Neural cell (in vitro differentiated cells): ENCODE data around the gene PTX4. TPM values are rescaled to one million over a fixed set of nuclear protein-coding genes. Genes with fewer than 3 reads are reported as not detected.

Experiments
- H2AFZ ChIP-seq: fragments of 200-600, 300-800 bp; sonication (generic), shearing (Covaris generic); 2 replicates; pipeline ENCODE4 v1.6.0; 2014; ENCODE audit warnings: low read depth, mild to moderate bottlenecking, antibody characterized with exemption, low read length, moderate library complexity
- H3F3A ChIP-seq: fragments of 200-600 bp; shearing (Covaris generic); 2 replicates; pipeline ENCODE4 v1.6.1; 2016; ENCODE audit warnings: mild to moderate bottlenecking, moderate library complexity, mixed read lengths, antibody characterized with exemption, low read length; ENCODE audit not compliant: insufficient read depth, poor library complexity, severe bottlenecking
- H3K27ac ChIP-seq: fragments of 200-600, 300-800 bp; sonication (generic), shearing (Covaris generic); 2 replicates; pipeline ENCODE4 v1.5.1; 2014; ENCODE audit warnings: mild to moderate bottlenecking, low read length, moderate library complexity
- H3K27me3 ChIP-seq: fragments of 300-800, 200-600 bp; sonication (generic), shearing (Covaris generic); 2 replicates; pipeline ENCODE4 v1.6.0; 2014; ENCODE audit warnings: mild to moderate bottlenecking, low read depth, low read length, moderate library complexity; ENCODE audit not compliant: insufficient read depth
- H3K36me3 ChIP-seq: fragments of 300-800, 200-600 bp; sonication (generic), shearing (Covaris generic); 2 replicates; pipeline ENCODE4 v1.5.1; 2014; ENCODE audit warnings: mild to moderate bottlenecking, antibody characterized with exemption, low read length, moderate library complexity; ENCODE audit not compliant: insufficient read depth
- H3K4me2 ChIP-seq: fragments of 300-800, 200-600 bp; sonication (generic), shearing (Covaris generic); 2 replicates; pipeline ENCODE4 v1.6.0; 2014; ENCODE audit warnings: mild to moderate bottlenecking, low read length
- H3K4me3 ChIP-seq: fragments of 300-800, 200-600 bp; sonication (generic), shearing (Covaris generic); 2 replicates; pipeline ENCODE4 v1.5.1; 2014; ENCODE audit warnings: mild to moderate bottlenecking, low read length, moderate library complexity
- H3K79me2 ChIP-seq: fragments of 200-600 bp; shearing (Covaris generic); replicated peaks from 2 replicates; pipeline ENCODE4 v1.6.0; 2014; ENCODE audit warnings: mild to moderate bottlenecking, low read length, moderate library complexity; ENCODE audit not compliant: insufficient read depth
- H3K9ac ChIP-seq: fragments of 300-800, 200-600 bp; sonication (generic), shearing (Covaris generic); 2 replicates; pipeline ENCODE4 v1.6.1; 2016; ENCODE audit warnings: mild to moderate bottlenecking, low read length, mixed read lengths
- H3K9me2 ChIP-seq: fragments of 200-600 bp; shearing (Covaris generic); 2 replicates; pipeline ENCODE4 v1.6.1; 2016; ENCODE audit warnings: mild to moderate bottlenecking, low read length, mixed read lengths; ENCODE audit not compliant: insufficient read depth
- H3K9me3 ChIP-seq: fragments of 200-600, 300-800 bp; sonication (generic), shearing (Covaris generic); 2 replicates; pipeline ENCODE4 v1.6.1; 2016; ENCODE audit warnings: mild to moderate bottlenecking, mixed run types, low read length, moderate library complexity, mixed read lengths
- H4K20me1 ChIP-seq: fragments of 200-600 bp; shearing (Covaris generic); 2 replicates; pipeline ENCODE4 v1.6.1; 2016; ENCODE audit warnings: mild to moderate bottlenecking, mixed run types; ENCODE audit not compliant: insufficient read depth
- CTCF ChIP-seq: fragments of 450-650 bp; IDR thresholded peaks from 2 replicates; pipeline ENCODE4 v1.5.1; 2014; ENCODE audit warnings: antibody characterized with exemption, mild to moderate bottlenecking, moderate library complexity; ENCODE audit not compliant: poor library complexity, severe bottlenecking
- EP300 ChIP-seq: fragments of 450-650 bp; conservative IDR thresholded peaks from 2 replicates; pipeline ENCODE4 v1.6.1; 2014; ENCODE audit warnings: antibody characterized with exemption, mild to moderate bottlenecking, moderate library complexity; ENCODE audit not compliant: poor library complexity, severe bottlenecking
- EZH2 ChIP-seq: fragments of 200-600, 300-800 bp; shearing (Covaris generic), sonication (generic); IDR thresholded peaks from 2 replicates; pipeline ENCODE4 v1.6.1; 2014; ENCODE audit warnings: antibody characterized with exemption, low read length, borderline replicate concordance, mild to moderate bottlenecking; ENCODE audit not compliant: insufficient read depth, poor library complexity, severe bottlenecking
- MXI1 ChIP-seq: fragments of 450-650 bp; conservative IDR thresholded peaks from 2 replicates; pipeline ENCODE4 v1.6.1; 2014; ENCODE audit warnings: antibody characterized with exemption, mild to moderate bottlenecking; ENCODE audit not compliant: poor library complexity, severe bottlenecking
- POLR2AphosphoS5 ChIP-seq: IDR thresholded peaks from 2 replicates; pipeline ENCODE4 v1.6.1; 2012
- RAD21 ChIP-seq: fragments of 450-650 bp; conservative IDR thresholded peaks from 2 replicates; pipeline ENCODE4 v1.6.1; 2014; ENCODE audit warnings: antibody characterized with exemption, mild to moderate bottlenecking, moderate library complexity
- REST ChIP-seq: IDR thresholded peaks from 2 replicates; pipeline ENCODE4 v1.6.1; 2012; ENCODE audit warnings: borderline replicate concordance
- SMC3 ChIP-seq: fragments of 450-650 bp; conservative IDR thresholded peaks from 2 replicates; pipeline ENCODE4 v1.6.1; 2014; ENCODE audit warnings: antibody characterized with exemption, mild to moderate bottlenecking, moderate library complexity; ENCODE audit not compliant: poor library complexity
- TAF1 ChIP-seq: IDR thresholded peaks from 2 replicates; pipeline ENCODE4 v1.6.1; 2012; ENCODE audit warnings: low read depth
- polyA plus RNA-seq: library from polyadenylated mRNA; depleted of rRNA; stranded (reverse); fragments of >200 nt; gene quantifications from 2 replicates; pipeline ENCODE4 v1.2.3, GENCODE V29; 2014

The PTX4 gene
- polyA plus RNA-seq, 1 donor from 2014 or later: not detected

GRCh38 chr16:1459967-1460366 lies 28.8 kb downstream of the PTX4 start:
- H3K27ac ChIP-seq: no peak overlapping the region
- no peak overlapping the region for H3K9ac ChIP-seq
- no peaks in the 10 kb centered on the region for H3K79me2 ChIP-seq
- no peak overlapping the region for H2AFZ ChIP-seq
- TF ChIP-seq RAD21 (no peak), TAF1 (no peak), REST (no peak), POLR2AphosphoS5 (no peak), EZH2 (no peak), EP300 (no peak), MXI1 (no peak), SMC3 (no peak), CTCF (no peak)
- H4K20me1 ChIP-seq: no peaks in the 10 kb centered on the region
- H3K27me3 ChIP-seq: no peaks in the 10 kb centered on the region
- H3F3A ChIP-seq: no peaks in the 10 kb centered on the region
- no peaks in the 10 kb centered on the region for H3K36me3 ChIP-seq
- no peaks in the 10 kb centered on the region for H3K9me3 ChIP-seq
- H3K9me2 ChIP-seq: no peaks in the 10 kb centered on the region
- H3K4me2 ChIP-seq: no peak overlapping the region
- H3K4me3 ChIP-seq: no peak overlapping the region

DNA sequence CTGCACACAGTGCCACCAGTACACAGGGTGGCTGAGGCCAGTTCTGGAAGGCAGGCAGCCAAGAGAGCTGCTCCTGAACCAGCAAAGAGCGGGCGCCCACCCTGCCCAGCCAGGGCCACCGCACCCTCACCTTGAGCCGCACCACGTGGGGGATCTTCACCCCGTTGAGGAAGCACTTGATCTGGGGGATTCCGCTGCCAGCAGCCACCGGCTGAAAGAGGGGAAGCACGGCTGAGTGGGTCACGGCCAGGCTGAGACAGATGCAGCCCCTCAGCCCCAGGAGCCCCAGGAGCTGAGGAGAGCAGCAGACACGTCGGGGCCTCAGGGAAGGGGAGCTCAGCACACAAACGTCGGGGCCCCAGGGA lies 29.8 kb downstream of the PTX4 start:
- no peaks in the 10 kb centered on the region for H3K27me3 ChIP-seq
- no peaks in the 10 kb centered on the region for H3K79me2 ChIP-seq
- H3F3A ChIP-seq: no peaks in the 10 kb centered on the region
- H3K9me2 ChIP-seq: no peaks in the 10 kb centered on the region
- no peaks in the 10 kb centered on the region for H3K9me3 ChIP-seq
- no peak overlapping the region for H2AFZ ChIP-seq
- H3K4me2 ChIP-seq: no peak overlapping the region
- H3K36me3 ChIP-seq: no peaks in the 10 kb centered on the region
- no peaks in the 10 kb centered on the region for H4K20me1 ChIP-seq
- H3K27ac ChIP-seq: no peak overlapping the region
- H3K9ac ChIP-seq: no peak overlapping the region
- H3K4me3 ChIP-seq: no peak overlapping the region
- TF ChIP-seq MXI1: no peak
- TF ChIP-seq REST: no peak
- TF ChIP-seq POLR2AphosphoS5: no peak
- no peak for TF ChIP-seq SMC3
- TF ChIP-seq EP300: no peak
- no peak for TF ChIP-seq RAD21
- TF ChIP-seq CTCF: no peak
- TF ChIP-seq EZH2: no peak
- no peak for TF ChIP-seq TAF1
